HepG2 (cell line): ENCODE results near the gene ZNF512B. TPM values are rescaled to one million over a fixed set of nuclear protein-coding genes. Genes with fewer than 3 reads are reported as not detected.
A peak's percentile ranks its signal among the peaks of the same experiment; 100 is the strongest.

Source experiments
- ATAC-seq: fragments of 200-7000 bp; cut with Tn5 transposase; 3 replicates; pipeline ENCODE4 v1.9.1; 2020; ENCODE audit warnings: mild to moderate bottlenecking, moderate library complexity
- BruUV-seq: library from RNA; stranded (reverse); fragments of 400-500 nt; replicated peaks from 2 replicates; lab custom pipeline; 2021; lab: Mats Ljungman, UMichigan
- CTCF ChIA-PET: fragments of 300-600 bp; formaldehyde crosslinking; extraction: SDS; loops from one replicate; lab custom pipeline; 2021; ENCODE audit warnings: low total read pairs, inconsistent platforms, low intra/inter-chr PET ratio; lab: Yijun Ruan, JAX
- POLR2A ChIA-PET: fragments of 350-600 bp; sonication (Branson Sonifier 250); formaldehyde crosslinking; loops from one replicate; lab custom pipeline; 2020; ENCODE audit warnings: antibody characterized with exemption, inconsistent platforms; lab: Yijun Ruan, JAX
- DNase-seq: peaks from one replicate; pipeline ENCODE4 v3.0.0-alpha.2; 2015; ENCODE audit warnings: low spot score
- FAIRE-seq: peaks from 3 replicates; lab custom pipeline; 2011; peaks lifted over from hg19 to GRCh38; lab: Jason Lieb, UNC
- H2AFZ ChIP-seq: one replicate; pipeline ENCODE4 v1.6.1; 2011; ENCODE audit warnings: low read length, inconsistent platforms
- H3K27ac ChIP-seq: fragments of 300-600 bp; 3 replicates; pipeline ENCODE4 v1.8.0; 2011; ENCODE audit warnings: mixed run types, mild to moderate bottlenecking, mixed read lengths, low read length, inconsistent platforms; ENCODE audit not compliant: insufficient read depth; ENCODE audit errors: extremely low read length
- H3K27me3 ChIP-seq, 2 experiments: fragments of 200-600 bp in 1 of 2; 2 replicates in 1 of 2; 3 replicates in 1 of 2; pipeline versions ENCODE4 v1.6.0 to v1.8.0; 2011; ENCODE audit warnings: low read length in 2 of 2, mild to moderate bottlenecking in 2 of 2, moderate library complexity in 2 of 2, inconsistent platforms in 1 of 2; ENCODE audit not compliant: insufficient read depth in 2 of 2, control insufficient read depth in 1 of 2
- H3K36me3 ChIP-seq, 2 experiments: fragments of 200-600 bp in 1 of 2; replicated peaks in 1 of 2; 2 replicates in 1 of 2; 3 replicates in 1 of 2; pipeline versions ENCODE4 v1.5.1 to v1.8.0; 2011; ENCODE audit warnings: low read length in 2 of 2, inconsistent platforms in 1 of 2; ENCODE audit not compliant: insufficient read depth in 2 of 2, control insufficient read depth in 1 of 2
- H3K4me1 ChIP-seq: 2 replicates; pipeline ENCODE4 v1.5.1; 2012; ENCODE audit warnings: low read length, inconsistent platforms; ENCODE audit not compliant: insufficient read depth
- H3K4me2 ChIP-seq: 2 replicates; pipeline ENCODE4 v1.6.0; 2011; ENCODE audit warnings: low read depth, low read length, inconsistent platforms
- H3K4me3 ChIP-seq, 3 experiments: fragments of 200-600 bp in 1 of 3; sonication (generic), shearing (Covaris generic) in 1 of 3; replicated peaks in 1 of 3; 2 replicates each; pipeline ENCODE4 v1.5.1; 2011 to 2016; ENCODE audit warnings: low read length in 3 of 3, inconsistent platforms in 2 of 3, low read depth in 2 of 3, mild to moderate bottlenecking in 2 of 3, control low read depth in 1 of 3, mixed read lengths in 1 of 3; ENCODE audit not compliant: insufficient read depth in 1 of 3
- H3K79me2 ChIP-seq: one replicate; pipeline ENCODE4 v1.6.1; 2011; ENCODE audit warnings: low read length, inconsistent platforms; ENCODE audit not compliant: insufficient read depth
- H3K9ac ChIP-seq: 2 replicates; pipeline ENCODE4 v1.6.0; 2011; ENCODE audit warnings: mild to moderate bottlenecking, low read depth, low read length, inconsistent platforms; ENCODE audit not compliant: insufficient read depth
- H3K9me3 ChIP-seq: 2 replicates; pipeline ENCODE4 v1.5.1; 2012; ENCODE audit warnings: mild to moderate bottlenecking, low read length
- H4K20me1 ChIP-seq: 2 replicates; pipeline ENCODE4 v1.6.0; 2011; ENCODE audit warnings: inconsistent platforms, mild to moderate bottlenecking, low read length, moderate library complexity; ENCODE audit not compliant: insufficient read depth
- AGO2 ChIP-seq: fragments of 200-400 bp; formaldehyde crosslinking; optimal IDR thresholded peaks from 2 replicates; pipeline ENCODE3; 2017; ENCODE audit warnings: mild to moderate bottlenecking, low read depth, low read length, moderate library complexity
- NFKB2 ChIP-seq: sonication (generic); formaldehyde crosslinking; IDR thresholded peaks from 2 replicates; pipeline ENCODE4 v1.4.0; 2020; ENCODE audit warnings: missing genetic modification reagents, borderline replicate concordance
- RBFOX2 ChIP-seq: fragments of 200-400 bp; formaldehyde crosslinking; IDR thresholded peaks from 2 replicates; pipeline ENCODE4 v1.6.1; 2017; ENCODE audit warnings: low read depth, mild to moderate bottlenecking, low read length
- ZNF33B ChIP-seq: sonication (generic); formaldehyde crosslinking; IDR thresholded peaks from 2 replicates; pipeline ENCODE4 v1.5.1; 2020; ENCODE audit warnings: mild to moderate bottlenecking, missing genetic modification reagents
- ZNF687 ChIP-seq: sonication (generic); formaldehyde crosslinking; IDR thresholded peaks from 2 replicates; pipeline ENCODE4 v1.5.1; 2020; ENCODE audit warnings: mild to moderate bottlenecking, missing genetic modification reagents, moderate library complexity
- WGBS: methylation state at CpG from one replicate; pipeline ENCODE4 v1.1.6; 2017; ENCODE audit warnings: low lambda C conversion rate; 5-methylcytosine and 5-hydroxymethylcytosine counted together
- in situ Hi-C: cut with HindIII; loops from 2 replicates; pipeline ENCODE4 v1.10.0; 2017; ENCODE audit warnings: low pct_unique_long_range_greater_than_20kb; ENCODE audit not compliant: extremely low pct_ligation_motif_present
- intact Hi-C: fragments of 100-400 bp; cut with micrococcal nuclease; formaldehyde crosslinking; loops from one replicate; pipeline ENCODE4 v1.10.0; 2022; ENCODE audit not compliant: unreplicated experiment
- polyA plus RNA-seq, 8 experiments: library from polyadenylated mRNA; depleted of rRNA in 3 of 8; stranded (reverse) in 7 of 8; unstranded in 1 of 8; fragments of >200 nt; fragmentation: Illumina TruSeq in 4 of 8; extraction: Trizol in 4 of 8; gene quantifications; 2 replicates each; pipeline versions ENCODE4 v1.2.1 to v1.2.3, GENCODE V29; 2011 to 2016; ENCODE audit warnings: low read depth in 4 of 8, missing spikeins in 1 of 8, mixed read lengths in 1 of 8; ENCODE audit not compliant: insufficient read depth in 1 of 8
- total RNA-seq, 5 experiments: library from RNA; depleted of rRNA; stranded (reverse); fragments of >200 nt; fragmentation: Illumina TruSeq; extraction: Trizol; gene quantifications; 2 replicates each; pipeline ENCODE4 v1.2.3, GENCODE V29; 2016; ENCODE audit warnings: low read depth in 1 of 5

ZNF512B gene
- total and polyA plus RNA-seq, 2 of the 13 experiments (the other 11 are each of a cell fraction or from before 2014, with no cell fraction given) = 11.5 to 30.6 TPM

- intact Hi-C loops = no loop called here
- peaks cover 16% of the 10 kb centered on the region for H3K79me2 ChIP-seq
- ATAC-seq (no peak), FAIRE-seq (no peak), DNase-seq (no peak)
- H3K36me3 ChIP-seq = peaks cover 41 to 44% of the 10 kb centered on the region in 2 experiments; a peak in 4 of 5 replicates
- H3K9me3 ChIP-seq = no peaks in the 10 kb centered on the region
- no peak overlapping the region for H3K4me3 ChIP-seq
- CTCF ChIA-PET = no interaction called here
- H3K27ac ChIP-seq = peak overlapping the region; percentile 83
- H3K9ac ChIP-seq = no peak overlapping the region; the same call in 1 of the 2 replicates
- peak; percentile 28; the same call in 1 of the 2 replicates for TF ChIP-seq ZNF687 (CRISPR knock-in tag)
- no peak for TF ChIP-seq ZNF33B (CRISPR knock-in tag)
- TF ChIP-seq RBFOX2 = peak; percentile 39; the same call in 1 of the 2 replicates
- peak; percentile 58 for TF ChIP-seq AGO2
- no peak for TF ChIP-seq NFKB2 (CRISPR knock-in tag)
- WGBS = 95% methylated on average over 10 of the region's 10 CpGs
- no peak overlapping the region for H3K4me2 ChIP-seq
- POLR2A ChIA-PET = interaction anchor here (0.8 to 1.4 kb wide), 4 partner anchors 8 to 26 kb away, joined by 3 to 6 read pairs (median 3); no protein-coding TSS in a partner anchor
- no TSS peak for BruUV-seq
- in situ Hi-C loops = no loop called here
- peaks cover 14% of the 10 kb centered on the region for H4K20me1 ChIP-seq
- H2AFZ ChIP-seq = no peak overlapping the region
- H3K4me1 ChIP-seq = peaks cover 35% of the 10 kb centered on the region
- no peaks in the 10 kb centered on the region for H3K27me3 ChIP-seq
Measured at GRCh38 chr20:63958964-63959698, 10.6 kb downstream of the ZNF512B start.
